Lower leg skin (tissue), 4 donors: ENCODE data around the gene SPATA31C2. TPM values are rescaled to one million over a fixed set of nuclear protein-coding genes. Genes with fewer than 3 reads are reported as not detected.
"Not testable (repeated sequence)": the region's sequence is repeated elsewhere in the genome, so short reads cannot be mapped to it uniquely, and the experiment has no call there.

Source experiments
- DNase-seq, 2 donors: peaks; one replicate each; pipeline ENCODE4 v3.0.0-alpha.2; 2019; ENCODE audit warnings: low spot score in 2 of 2
- H3K4me3 ChIP-seq: fragments of 200-600 bp; sonication (generic); 2 replicates; pipeline ENCODE4 v1.5.1; 2017; ENCODE audit warnings: mild to moderate bottlenecking, low read depth; ENCODE audit not compliant: poor library complexity, severe bottlenecking
- CTCF ChIP-seq, 3 donors: fragments of 450-650 bp; IDR thresholded peaks; one replicate each; pipeline ENCODE4 v1.5.1; 2016; ENCODE audit warnings: antibody characterized with exemption in 3 of 3, mild to moderate bottlenecking in 3 of 3, moderate library complexity in 2 of 3
- POLR2A ChIP-seq, 2 donors: fragments of 450-650 bp; IDR thresholded peaks; one replicate each; pipeline ENCODE4 v1.6.1; 2016 to 2017; ENCODE audit warnings: antibody characterized with exemption in 2 of 2, mild to moderate bottlenecking in 1 of 2, moderate library complexity in 1 of 2
- WGBS, 2 donors: methylation state at CpG; one replicate each; pipeline ENCODE4 v1.1.5; 2018; 5-methylcytosine and 5-hydroxymethylcytosine counted together
- intact Hi-C: fragments of 100-400 bp; cut with DNase I; formaldehyde crosslinking; loops from one replicate; pipeline ENCODE4 v1.15.0; 2023; ENCODE audit warnings: low total_unique reads
- total RNA-seq, 4 donors: library from RNA; depleted of rRNA; stranded (reverse); fragments of >200 nt; gene quantifications; one replicate each; pipeline ENCODE4 v1.1.0, GENCODE V29; 2016

Gene SPATA31C2
- not detected for total RNA-seq

- DNase-seq, H3K4me3 ChIP-seq, intact Hi-C loops: not testable (repeated sequence)
- whole genome bisulfite sequencing, 2 donors = 83% methylated on average over 1 of the region's 8 CpGs; no CpG with 5 or more reads in 1 of the 2 donors
Observed at GRCh38 chr9:88138375-88138774, at the start of gene SPATA31C2. Gene SPATA31C2, minus strand, starts transcription at chr9:88138475. Its CDS starts 29 bp downstream, at chr9:88138446.

- intact Hi-C loops = loop anchor here (5.0 kb wide), 1 partner anchor 1675 kb away; no protein-coding TSS in a partner anchor
- no peak overlapping the region for H3K4me3 ChIP-seq
- 39 to 40% methylated on average over 2 of the region's 2 CpGs for WGBS, 2 donors
- no peak for DNase-seq
- TF ChIP-seq POLR2A (IDR thresholded peaks at IDR 0.05) (no peak), CTCF (IDR thresholded peaks at IDR 0.05) (no peak)
Observed at GRCh38 chr9:88187631-88188030, 49.4 kb upstream of the SPATA31C2 start.

GRCh38 chr9:88186495-88187110, 48.3 kb upstream of the SPATA31C2 start:
- intact Hi-C loops = loop anchor here (5.0 kb wide), 1 partner anchor 1674 kb away; no protein-coding TSS in a partner anchor
- no peak overlapping the region for H3K4me3 ChIP-seq
- no peak for DNase-seq
- 86 to 89% methylated on average over 3 of the region's 3 CpGs for WGBS, 2 donors
- TF ChIP-seq CTCF (IDR thresholded peaks at IDR 0.05) (no peak), POLR2A (IDR thresholded peaks at IDR 0.05) (no peak)

- 82 to 85% methylated on average over 2 of the region's 2 CpGs for WGBS, 2 donors
- no peak for DNase-seq
- intact Hi-C loops = loop anchor here (5.0 kb wide), 1 partner anchor 1673 kb away; no protein-coding TSS in a partner anchor
- H3K4me3 ChIP-seq = no peak overlapping the region
- TF ChIP-seq POLR2A (IDR thresholded peaks at IDR 0.05) (no peak), CTCF (IDR thresholded peaks at IDR 0.05) (no peak)
Observed at GRCh38 chr9:88184976-88185375, 46.7 kb upstream of the SPATA31C2 start.

GRCh38 chr9:88183798-88184495, 45.7 kb upstream of the SPATA31C2 start:
- intact Hi-C loops = no loop called here
- H3K4me3 ChIP-seq = no peak overlapping the region
- WGBS, 2 donors = 70% methylated on average over 5 of the region's 5 CpGs
- no peak for DNase-seq
- TF ChIP-seq POLR2A (IDR thresholded peaks at IDR 0.05) (no peak), CTCF (IDR thresholded peaks at IDR 0.05) (no peak)

- intact Hi-C loops = no loop called here
- WGBS, 2 donors = 41 to 54% methylated on average over 6 of the region's 6 CpGs
- no peak for DNase-seq
- no peak overlapping the region for H3K4me3 ChIP-seq
- TF ChIP-seq CTCF (IDR thresholded peaks at IDR 0.05) = no peak
- TF ChIP-seq POLR2A (IDR thresholded peaks at IDR 0.05) = no peak
Observed at GRCh38 chr9:88182501-88182900, 44.2 kb upstream of the SPATA31C2 start.
